Jurkat, Clone E6-1 (cell line): ENCODE data around the gene ZNF592.
"Not testable (repeated sequence)": the region's sequence is repeated elsewhere in the genome, so short reads cannot be mapped to it uniquely, and the experiment has no call there.

ENCODE experiments used
- DNase-seq: peaks from one replicate; pipeline ENCODE4 v3.0.0-alpha.2; 2011; ENCODE audit warnings: low read depth, low spot score
- H3K4me3 ChIP-seq: 2 replicates; pipeline ENCODE4 v1.5.1; 2011; ENCODE audit warnings: mild to moderate bottlenecking, low read length, control low read depth, moderate library complexity

ZNF592 gene

GRCh38 chr15:84737005-84737404, 11.4 kb upstream of the ZNF592 start:
- no peak overlapping the region for H3K4me3 ChIP-seq
- DNase-seq, result no peak

GRCh38 chr15:84740691-84741090, 7.7 kb upstream of the ZNF592 start:
- DNase-seq, result no peak
- no peak overlapping the region for H3K4me3 ChIP-seq

GRCh38 chr15:84741121-84741520, 7.3 kb upstream of the ZNF592 start:
- H3K4me3 ChIP-seq, result no peak overlapping the region
- no peak for DNase-seq

GRCh38 chr15:84747416-84748273, 747 bp upstream of the ZNF592 start:
- peak overlapping the region; percentile 70 for H3K4me3 ChIP-seq
- peak; percentile 30 for DNase-seq

GRCh38 chr15:84749111-84749991, 959 bp downstream of the ZNF592 start:
- H3K4me3 ChIP-seq, result peak overlapping the region; percentile 74
- peak; percentile 51 for DNase-seq

- no peak overlapping the region for H3K4me3 ChIP-seq
- no peak for DNase-seq
Measured at GRCh38 chr15:84750583-84751092, 2.2 kb downstream of the ZNF592 start.

GRCh38 chr15:84751721-84752120, 3.3 kb downstream of the ZNF592 start:
- not testable (repeated sequence) for DNase-seq, H3K4me3 ChIP-seq

GRCh38 chr15:84752195-84752594, 3.8 kb downstream of the ZNF592 start:
- DNase-seq, result no peak
- no peak overlapping the region for H3K4me3 ChIP-seq

GRCh38 chr15:84752700-84753099, 4.3 kb downstream of the ZNF592 start:
- no peak overlapping the region for H3K4me3 ChIP-seq
- no peak for DNase-seq

- not testable (repeated sequence) for DNase-seq, H3K4me3 ChIP-seq
Measured at GRCh38 chr15:84754889-84755288, 6.5 kb downstream of the ZNF592 start.

- H3K4me3 ChIP-seq, result no peak overlapping the region
- DNase-seq, result no peak
Measured at GRCh38 chr15:84755736-84756527, 7.5 kb downstream of the ZNF592 start.

- no peak overlapping the region for H3K4me3 ChIP-seq
- DNase-seq, result no peak
Measured at GRCh38 chr15:84759018-84759417, 10.6 kb downstream of the ZNF592 start.

GRCh38 chr15:84760219-84760618, 11.8 kb downstream of the ZNF592 start:
- DNase-seq, result no peak

GRCh38 chr15:84761607-84762131, 13.3 kb downstream of the ZNF592 start:
- no peak overlapping the region for H3K4me3 ChIP-seq
- peak; percentile 24 for DNase-seq

More at GRCh38 chr15:84760219-84760618, 11.8 kb downstream of the ZNF592 start:
- no peak overlapping the region for H3K4me3 ChIP-seq

GRCh38 chr15:84762840-84763572, 14.6 kb downstream of the ZNF592 start:
- no peak for DNase-seq
- no peak overlapping the region for H3K4me3 ChIP-seq

- no peak overlapping the region for H3K4me3 ChIP-seq
- DNase-seq, result no peak
Measured at GRCh38 chr15:84764585-84764984, 16.2 kb downstream of the ZNF592 start.

GRCh38 chr15:84764989-84765388, 16.6 kb downstream of the ZNF592 start:
- H3K4me3 ChIP-seq, result no peak overlapping the region

GRCh38 chr15:84765675-84766074, 17.3 kb downstream of the ZNF592 start:
- H3K4me3 ChIP-seq, result no peak overlapping the region
- DNase-seq, result no peak

More at GRCh38 chr15:84764989-84765388, 16.6 kb downstream of the ZNF592 start:
- DNase-seq, result no peak
